H1 (cell line): ENCODE results near the gene ARSI. TPM values are rescaled to one million over a fixed set of nuclear protein-coding genes. Genes with fewer than 3 reads are reported as not detected.

ENCODE experiments used
- CREB1 ChIP-seq: IDR thresholded peaks from 2 replicates; pipeline ENCODE4 v1.6.1; 2012; ENCODE audit warnings: inconsistent platforms
- NANOG ChIP-seq: IDR thresholded peaks from 2 replicates; pipeline ENCODE4 v1.6.1; 2011; ENCODE audit warnings: low read length, low read depth, mild to moderate bottlenecking, inconsistent platforms; ENCODE audit not compliant: insufficient read depth, poor library complexity, severe bottlenecking
- POLR2AphosphoS5 ChIP-seq: IDR thresholded peaks from 2 replicates; pipeline ENCODE4 v1.6.1; 2011; ENCODE audit warnings: low read depth, low read length
- POU5F1 ChIP-seq: IDR thresholded peaks from 2 replicates; pipeline ENCODE4 v1.6.1; 2011; ENCODE audit warnings: low read depth, mild to moderate bottlenecking, low read length, moderate library complexity
- RBBP5 ChIP-seq: IDR thresholded peaks from 2 replicates; pipeline ENCODE4 v1.7.1; 2012; ENCODE audit warnings: low read depth, mild to moderate bottlenecking, inconsistent platforms, low read length, moderate library complexity, borderline replicate concordance
- RFX5 ChIP-seq: IDR thresholded peaks from 2 replicates; pipeline ENCODE4 v1.6.1; 2011; ENCODE audit warnings: low read depth, low read length, improper control_type of control experiment, borderline replicate concordance
- RXRA ChIP-seq: IDR thresholded peaks from 2 replicates; pipeline ENCODE4 v1.6.1; 2011; ENCODE audit warnings: low read depth, mild to moderate bottlenecking, low read length, moderate library complexity; ENCODE audit not compliant: insufficient read depth
- SAP30 ChIP-seq: fragments of 300-600 bp; sonication (generic); IDR thresholded peaks from 2 replicates; pipeline ENCODE4 v1.7.1; 2012; ENCODE audit warnings: low read length, moderate library complexity, mild to moderate bottlenecking, inconsistent platforms; ENCODE audit not compliant: insufficient read depth, insufficient replicate concordance
- polyA plus RNA-seq, 7 experiments: library from polyadenylated mRNA; depleted of rRNA in 3 of 7; stranded (reverse) in 5 of 7; unstranded in 2 of 7; fragments of >200 nt in 5 of 7; fragments of 200-250 nt in 2 of 7; gene quantifications; 1 replicate in 5 of 7; 2 replicates in 1 of 7; 4 replicates in 1 of 7; pipeline versions ENCODE4 v1.2.1 to v1.2.3, GENCODE V29; 2011 to 2013; ENCODE audit warnings: missing spikeins in 2 of 7, mixed read lengths in 2 of 7
- total RNA-seq: library from RNA; stranded (reverse); fragmentation: NEBNext Ultra II Directional; extraction: Animal tissue kit (Norgen Biotek cat#: 25700); gene quantifications from 2 replicates; pipeline ENCODE4 v1.2.1, GENCODE V29; 2021

Gene ARSI
- total and polyA plus RNA-seq, 2 of the 8 experiments (the other 6 are each of a cell fraction or from before 2014, with no cell fraction given) = 4.5 to 6.7 TPM

DNA sequence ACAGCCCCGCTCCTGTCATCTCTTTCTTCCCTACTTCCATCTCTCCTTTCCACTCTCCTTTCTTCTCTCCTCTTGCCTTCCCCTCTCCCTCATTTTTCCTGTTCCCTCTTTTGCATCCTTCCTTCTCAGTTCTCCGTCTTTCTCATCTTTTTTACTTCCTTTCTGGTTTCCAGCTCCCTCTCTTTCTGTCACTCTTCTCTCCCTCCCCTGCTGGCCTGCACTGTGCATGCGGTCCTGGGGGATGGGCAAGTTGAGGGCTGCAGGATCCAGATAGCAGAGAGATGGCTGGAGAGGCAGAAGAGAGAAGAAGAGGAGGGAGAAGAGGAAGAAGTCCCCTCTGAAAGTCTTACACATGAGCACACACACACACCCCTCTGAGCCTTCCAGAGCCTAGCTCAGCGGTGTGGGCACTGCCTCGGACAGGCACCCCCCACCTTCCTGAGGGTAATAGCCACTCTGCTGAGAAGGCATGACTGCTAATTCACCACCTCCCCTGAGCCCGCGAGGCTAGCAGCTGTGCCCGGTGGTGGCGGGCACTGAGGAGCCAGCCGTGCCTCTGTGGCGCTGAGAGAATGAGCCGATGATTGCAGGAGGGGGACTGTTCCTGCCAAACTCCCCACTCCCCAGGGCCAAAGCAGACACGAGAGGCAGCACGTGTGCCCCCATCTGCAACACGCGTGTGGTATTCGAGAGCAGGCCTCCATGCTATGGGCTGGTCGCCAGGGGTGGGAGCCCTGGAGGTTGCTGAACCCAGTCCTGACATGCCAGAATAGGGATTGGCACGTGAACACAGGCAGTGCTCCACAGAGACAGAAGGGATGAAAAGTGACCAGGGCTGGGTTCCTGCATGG, 9.4 kb downstream of the ARSI start (continued):
- TF ChIP-seq NANOG (no peak), POU5F1 (no peak), RXRA (no peak), RFX5 (no peak), CREB1 (no peak), RBBP5 (no peak), SAP30 (no peak), POLR2AphosphoS5 (no peak)
- TF ChIP-seq, all 59 proteins: peak for 0
